Dermis blood vessel endothelial cell (primary cell): Measurements from ENCODE around the gene CTSC. TPM values are rescaled to one million over a fixed set of nuclear protein-coding genes. Genes with fewer than 3 reads are reported as not detected.
"Not testable (repeated sequence)": the region's sequence is repeated elsewhere in the genome, so short reads cannot be mapped to it uniquely, and the experiment has no call there.

ENCODE experiments used
- DNase-seq: peaks from one replicate; pipeline ENCODE4 v3.0.0; 2010
- total RNA-seq: library from RNA; depleted of rRNA; stranded (reverse); fragments of >200 nt; gene quantifications from 2 replicates; pipeline ENCODE4 v1.2.3, GENCODE V29; 2014

CTSC gene
- total RNA-seq, 1 donor from 2014 or later = 57.2 TPM

DNA sequence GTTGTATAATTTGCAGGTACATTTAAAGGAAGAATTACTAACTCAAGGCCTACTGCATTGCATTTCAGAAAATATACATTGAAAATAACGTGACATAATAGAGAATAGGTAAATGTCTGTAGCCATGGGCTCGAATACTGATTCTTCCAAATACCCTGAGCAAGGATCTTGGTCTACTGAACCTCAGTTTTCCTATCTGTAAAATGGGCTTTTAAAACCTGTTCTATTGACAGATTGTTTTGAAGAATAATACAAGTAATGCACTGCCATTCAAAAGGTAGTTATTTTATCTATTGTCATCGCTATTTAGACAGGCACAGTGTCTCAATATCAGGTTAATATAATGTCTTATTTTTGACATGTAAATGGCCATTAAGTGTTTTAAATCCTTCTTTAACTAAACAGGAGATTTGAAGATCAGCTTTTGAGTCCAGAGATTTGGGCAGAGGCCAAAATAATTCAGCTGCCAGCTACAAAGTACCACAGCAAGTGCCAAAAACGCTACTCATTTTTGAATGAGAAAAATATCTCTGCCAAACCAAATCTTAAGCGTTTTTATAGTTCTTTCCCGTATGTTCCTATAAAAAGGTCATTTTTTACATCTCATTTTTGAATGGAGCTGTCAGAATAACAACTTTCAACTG lies 56.7 kb downstream of the CTSC start:
- peak; percentile 53 for DNase-seq

GRCh38 chr11:88277349-88277915 lies 60.1 kb downstream of the CTSC start:
- no peak for DNase-seq

- DNase-seq = no peak
Observed at GRCh38 chr11:88275636-88276035, 61.9 kb downstream of the CTSC start.

- no peak for DNase-seq
Observed at GRCh38 chr11:88266919-88267318, 70.6 kb downstream of the CTSC start.

DNA sequence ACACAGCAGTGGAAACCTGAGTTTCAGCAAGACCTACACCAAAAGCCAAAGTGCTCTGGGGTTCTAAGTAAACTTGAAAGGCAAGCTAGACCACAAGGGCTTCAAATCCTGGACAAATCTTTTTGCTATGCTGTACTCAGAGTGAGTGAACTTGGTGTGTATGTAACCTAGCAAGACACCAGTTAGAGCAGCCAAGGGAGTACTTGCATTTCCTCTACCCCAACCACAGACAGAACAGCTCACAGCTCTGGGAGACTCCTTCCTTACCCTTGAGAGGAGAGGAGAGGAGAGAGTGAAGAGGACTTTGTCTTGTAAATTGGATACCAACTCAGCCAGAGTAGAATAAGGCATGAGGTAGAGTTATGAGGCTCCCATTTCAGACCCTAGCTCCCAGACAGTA lies 71.4 kb downstream of the CTSC start:
- DNase-seq = no peak

GRCh38 chr11:88259431-88259830 lies 78.1 kb downstream of the CTSC start:
- DNase-seq = no peak

DNA sequence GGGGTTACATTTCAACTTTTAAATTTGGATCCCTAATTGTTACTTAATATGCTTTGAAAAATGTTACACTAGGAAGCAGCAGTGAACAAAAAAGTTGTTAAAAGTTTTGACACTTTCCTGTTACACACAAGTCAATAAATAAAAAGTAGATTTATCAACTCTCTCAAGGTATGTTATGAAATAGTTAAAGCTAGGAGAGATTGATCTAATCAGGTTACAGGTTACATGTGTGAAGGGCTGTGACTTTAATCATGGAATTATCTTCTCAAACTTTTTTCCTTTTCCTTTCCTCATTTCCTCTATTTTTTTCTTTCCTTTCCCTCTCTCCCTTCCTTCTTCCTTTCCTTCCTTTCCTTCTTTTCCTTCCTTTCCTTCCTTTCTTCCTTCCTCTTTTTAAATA lies 85.3 kb downstream of the CTSC start:
- DNase-seq = no peak

DNA sequence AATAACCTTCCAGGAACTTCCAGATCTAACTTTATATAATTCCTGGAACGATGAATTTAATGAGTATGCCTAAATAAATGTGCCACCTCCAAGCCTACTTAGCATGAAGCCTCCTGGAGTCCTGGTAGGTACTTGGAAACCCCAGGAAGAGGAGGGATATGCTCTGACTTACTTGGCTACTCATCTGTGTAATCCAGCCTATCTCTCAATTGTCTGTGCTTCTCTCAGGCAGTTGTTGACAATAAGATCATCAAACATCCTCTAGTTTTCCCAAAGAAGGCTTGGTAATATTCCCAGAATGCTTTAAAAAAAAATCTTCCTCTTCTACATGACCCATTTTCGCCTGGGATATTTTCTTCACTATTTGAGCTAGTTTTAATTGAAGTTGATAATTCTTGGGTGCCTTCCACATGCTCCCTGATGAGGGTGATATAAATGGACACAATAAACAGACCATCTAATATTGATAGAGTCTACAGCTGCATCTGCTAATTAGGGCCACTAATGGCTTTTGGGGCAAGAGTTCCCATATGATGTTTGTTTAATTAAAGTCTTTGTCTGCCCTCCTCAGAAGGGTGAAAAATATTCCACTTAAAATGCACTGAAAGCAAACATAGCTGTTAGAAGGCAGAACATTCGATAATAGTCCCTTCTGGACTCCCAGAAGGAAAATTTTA lies 86.8 kb downstream of the CTSC start:
- DNase-seq = no peak

DNA sequence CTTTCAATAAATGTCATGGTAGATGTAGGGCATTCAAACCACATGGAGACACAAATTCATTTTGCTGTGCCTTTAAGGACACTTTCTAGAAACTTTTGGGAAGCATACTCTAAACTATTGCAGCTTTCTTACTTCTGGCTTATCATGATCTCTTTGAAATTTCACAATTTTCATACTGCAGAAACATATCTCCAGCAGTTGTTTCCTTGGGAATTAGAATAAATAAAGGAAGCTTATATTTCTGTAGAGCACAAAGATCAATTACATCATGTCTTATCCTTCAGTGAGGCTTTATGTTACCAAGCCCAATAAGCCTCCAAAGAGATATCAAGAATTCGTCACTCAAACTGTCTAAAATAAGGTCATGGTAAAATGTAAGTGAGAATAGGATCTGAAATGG lies 87.8 kb downstream of the CTSC start:
- no peak for DNase-seq

GRCh38 chr11:88246696-88247095 lies 90.8 kb downstream of the CTSC start:
- DNase-seq = peak; percentile 42

DNA sequence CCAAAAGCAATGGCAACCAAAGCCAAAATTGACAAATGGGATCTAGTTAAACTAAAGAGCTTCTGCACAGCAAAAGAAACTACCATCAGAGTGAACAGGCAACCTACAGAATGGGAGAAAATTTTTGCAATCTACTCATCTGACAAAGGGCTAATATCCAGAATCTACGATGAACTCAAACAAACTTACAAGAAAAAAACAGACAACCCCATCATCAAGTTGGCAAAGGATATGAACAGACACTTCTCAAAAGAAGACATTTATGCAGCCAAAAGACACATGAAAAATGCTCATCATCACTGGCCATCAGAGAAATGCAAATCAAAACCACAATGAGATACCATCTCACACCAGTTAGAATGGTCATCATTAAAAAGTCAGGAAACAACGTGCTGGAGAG lies 92.0 kb downstream of the CTSC start:
- not testable (repeated sequence) for DNase-seq

Other genes with a start within 250 kb of the CTSC start
- gene RAB38, start 162.3 kb downstream of the CTSC start, total RNA-seq = 0.34 and 1.6 TPM in 2 replicates